GM19438 (cell line): ENCODE measurements around the gene WBP2NL.
"Not testable (repeated sequence)": the region's sequence is repeated elsewhere in the genome, so short reads cannot be mapped to it uniquely, and the experiment has no call there.

Experiments
- ATAC-seq: cut with Tn5 transposase; IDR thresholded peaks from one replicate; pipeline ENCODE4 v1.9.1; 2021; ENCODE audit warnings: low read depth; ENCODE audit not compliant: unreplicated experiment

The WBP2NL gene

GRCh38 chr22:41998361-41999261 lies at the start of gene WBP2NL:
Gene WBP2NL, plus strand, starts transcription at chr22:41998788. Its CDS starts 31 bp downstream, at chr22:41998819.
- ATAC-seq, result peak; percentile 79

GRCh38 chr22:41948928-41949296 lies 49.7 kb upstream of the WBP2NL start:
- ATAC-seq, result not testable (repeated sequence)

- no peak for ATAC-seq
These were observed 49.2 kb upstream of the WBP2NL start for GRCh38 chr22:41949297-41949965.

- ATAC-seq, result no peak
These were observed 46.6 kb upstream of the WBP2NL start, which contains the start of gene SMIM45 for GRCh38 chr22:41951898-41952474. Gene SMIM45, plus strand, starts transcription at chr22:41952150.

- no peak for ATAC-seq
These were observed 45.9 kb upstream of the WBP2NL start for GRCh38 chr22:41952713-41953112.

- no peak for ATAC-seq
These were observed 40.5 kb upstream of the WBP2NL start for GRCh38 chr22:41957941-41958556.

- ATAC-seq, result no peak
These were observed 35.0 kb upstream of the WBP2NL start for GRCh38 chr22:41963453-41964111.

- no peak for ATAC-seq
These were observed 34.5 kb upstream of the WBP2NL start for GRCh38 chr22:41964112-41964491.

GRCh38 chr22:41966225-41966606 lies 32.4 kb upstream of the WBP2NL start:
- ATAC-seq, result no peak

- ATAC-seq, result no peak
These were observed 31.9 kb upstream of the WBP2NL start for GRCh38 chr22:41966607-41967240.

- ATAC-seq, result no peak
These were observed 30.0 kb upstream of the WBP2NL start for GRCh38 chr22:41968601-41969000.

- ATAC-seq, result no peak
These were observed 29.4 kb upstream of the WBP2NL start, which contains the start of gene SEPTIN3 for GRCh38 chr22:41969110-41969646. Gene SEPTIN3, plus strand, starts transcription at chr22:41969443. Its CDS starts 2,050 bp downstream, at chr22:41971493.

GRCh38 chr22:41970601-41971000 lies 28.0 kb upstream of the WBP2NL start:
- no peak for ATAC-seq

- ATAC-seq, result no peak
These were observed 27.2 kb upstream of the WBP2NL start for GRCh38 chr22:41971431-41971830.

- no peak for ATAC-seq
These were observed 23.8 kb upstream of the WBP2NL start for GRCh38 chr22:41974691-41975290.

- ATAC-seq, result no peak
These were observed 23.1 kb upstream of the WBP2NL start for GRCh38 chr22:41975299-41976069.

- no peak for ATAC-seq
These were observed 22.3 kb upstream of the WBP2NL start for GRCh38 chr22:41976070-41976901.
